K562 (cell line): ENCODE results near the gene PRKAG1. TPM values are rescaled to one million over a fixed set of nuclear protein-coding genes. Genes with fewer than 3 reads are reported as not detected.

ENCODE experiments used
- ATAC-seq: fragments of 200-7000 bp; cut with Tn5 transposase; 3 replicates; pipeline ENCODE4 v1.9.1; 2020; ENCODE audit warnings: moderate library complexity
- BruUV-seq: library from RNA; stranded (reverse); fragments of 400-500 nt; replicated peaks from 2 replicates; lab custom pipeline; 2021; lab: Mats Ljungman, UMichigan
- CTCF ChIA-PET: fragments of 300-600 bp; formaldehyde crosslinking; extraction: SDS; loops from one replicate; lab custom pipeline; 2021; ENCODE audit warnings: low intra/inter-chr PET ratio; lab: Yijun Ruan, JAX
- POLR2A ChIA-PET: fragments of 300-600, 350-650 bp; sonication (Branson Sonifier 250); formaldehyde crosslinking; extraction: SDS; loops from one replicate; lab custom pipeline; 2021; ENCODE audit warnings: antibody characterized with exemption, inconsistent platforms; lab: Yijun Ruan, JAX
- DNase-seq, 4 experiments: peaks; one replicate each; pipeline versions ENCODE4 v3.0.0 to v3.0.0-alpha.2; 2011 to 2018; ENCODE audit warnings: low spot score in 3 of 4, mixed read lengths in 3 of 4; ENCODE audit errors: extremely low read depth in 1 of 4
- FAIRE-seq: peaks from 2 replicates; lab custom pipeline; 2011; peaks lifted over from hg19 to GRCh38; lab: Jason Lieb, UNC
- H2AFZ ChIP-seq: 2 replicates; pipeline ENCODE4 v1.6.0; 2011; ENCODE audit warnings: low read depth, low read length, control low read depth, inconsistent platforms
- H3K27ac ChIP-seq: fragments of 200-600 bp; 3 replicates; pipeline ENCODE4 v1.8.0; 2011; ENCODE audit warnings: low read depth, mild to moderate bottlenecking, control low read depth, inconsistent platforms, low read length, moderate library complexity, mixed read lengths; ENCODE audit errors: extremely low read depth
- H3K27me3 ChIP-seq, 2 experiments: fragments of 300-600 bp in 1 of 2; 2 replicates in 1 of 2; 3 replicates in 1 of 2; pipeline versions ENCODE4 v1.6.0 to v1.8.0; 2011; ENCODE audit warnings: inconsistent platforms in 2 of 2, low read length in 2 of 2, mild to moderate bottlenecking in 1 of 2, mixed read lengths in 1 of 2, moderate library complexity in 1 of 2; ENCODE audit not compliant: control insufficient read depth in 2 of 2, insufficient read depth in 2 of 2
- H3K36me3 ChIP-seq: fragments of 300-600 bp; 3 replicates; pipeline ENCODE4 v1.8.0; 2011; ENCODE audit warnings: mild to moderate bottlenecking, low read length, inconsistent platforms; ENCODE audit not compliant: control insufficient read depth, insufficient read depth
- H3K4me1 ChIP-seq, 2 experiments: fragments of 200-600 bp in 1 of 2; replicated peaks in 1 of 2; 2 replicates in 1 of 2; 3 replicates in 1 of 2; pipeline versions ENCODE4 v1.5.1 to v1.8.0; 2011; ENCODE audit warnings: inconsistent platforms in 2 of 2, low read length in 2 of 2, mild to moderate bottlenecking in 1 of 2, mixed read lengths in 1 of 2, moderate library complexity in 1 of 2; ENCODE audit not compliant: control insufficient read depth in 2 of 2, insufficient read depth in 2 of 2
- H3K4me2 ChIP-seq: 2 replicates; pipeline ENCODE4 v1.6.1; 2011; ENCODE audit warnings: low read length, control low read depth, inconsistent platforms, mixed read lengths; ENCODE audit not compliant: insufficient read depth
- H3K4me3 ChIP-seq: fragments of 200-600 bp; sonication (generic), shearing (Covaris generic); 2 replicates; pipeline ENCODE4 v1.5.1; 2016; ENCODE audit warnings: control low read depth, inconsistent platforms
- H3K79me2 ChIP-seq: fragments of 200-600 bp; 3 replicates; pipeline ENCODE4 v1.8.0; 2011; ENCODE audit warnings: low read length, inconsistent platforms; ENCODE audit not compliant: control insufficient read depth, insufficient read depth
- H3K9ac ChIP-seq, 2 experiments: 2 replicates each; pipeline versions ENCODE4 v1.6.0 to v1.6.1; 2011; ENCODE audit warnings: low read depth in 2 of 2, low read length in 2 of 2, control low read depth in 1 of 2, inconsistent platforms in 1 of 2, mild to moderate bottlenecking in 1 of 2, mixed read lengths in 1 of 2; ENCODE audit not compliant: insufficient read depth in 1 of 2
- H3K9me1 ChIP-seq: one replicate; pipeline ENCODE4 v1.6.0; 2011; ENCODE audit warnings: inconsistent platforms, mild to moderate bottlenecking, low read length, moderate library complexity; ENCODE audit not compliant: control insufficient read depth, insufficient read depth
- H3K9me3 ChIP-seq: replicated peaks from 2 replicates; pipeline ENCODE4 v1.5.1; 2011; ENCODE audit warnings: low read depth, low read length, inconsistent platforms; ENCODE audit not compliant: control insufficient read depth, insufficient read depth
- H4K20me1 ChIP-seq: replicated peaks from 2 replicates; pipeline ENCODE4 v1.6.1; 2011; ENCODE audit warnings: low read length, inconsistent platforms, mixed read lengths; ENCODE audit not compliant: control insufficient read depth, insufficient read depth
- EP300 ChIP-seq: IDR thresholded peaks from 2 replicates; pipeline ENCODE4 v1.6.1; 2012; ENCODE audit warnings: low read length, improper control_type of control experiment
- POLR2G ChIP-seq: fragments of 200-400 bp; formaldehyde crosslinking; IDR thresholded peaks from 2 replicates; pipeline ENCODE4 v1.6.1; 2017; ENCODE audit warnings: low read depth, mild to moderate bottlenecking, antibody characterized with exemption, low read length, moderate library complexity
- ZZZ3 ChIP-seq: fragments of 450-650 bp; IDR thresholded peaks from 2 replicates; pipeline ENCODE4 v1.6.1; 2016; ENCODE audit warnings: antibody characterized with exemption, mild to moderate bottlenecking, moderate library complexity
- whole genome bisulfite sequencing: fragments of 100-300 bp; shearing (Covaris generic); methylation state at CpG from one replicate; pipeline ENCODE4 v1.1.6; 2016; ENCODE audit warnings: low coverage, mixed read lengths; ENCODE audit not compliant: insufficient coverage; ENCODE audit errors: missing lambda C conversion rate; 5-methylcytosine and 5-hydroxymethylcytosine counted together
- in situ Hi-C: fragments of 300-500 bp; cut with MboI; formaldehyde crosslinking; loops from 4 replicates; pipeline ENCODE4 v1.15.0; 2018; ENCODE audit warnings: inconsistent platforms, mixed read lengths
- intact Hi-C: fragments of 100-400 bp; cut with micrococcal nuclease; formaldehyde crosslinking; loops from 2 replicates; pipeline ENCODE4 v1.14.2; 2022
- polyA plus RNA-seq, 8 experiments: library from polyadenylated mRNA; depleted of rRNA in 4 of 8; stranded (reverse) in 5 of 8; unstranded in 3 of 8; fragments of >200 nt; fragmentation: Nextera tagmentation in 2 of 8; fragmentation: Illumina TruSeq in 1 of 8; extraction: Ambion mirVana in 2 of 8; extraction: Trizol in 1 of 8; gene quantifications; 2 replicates each; pipeline versions ENCODE4 v1.2.1 to v1.2.3, GENCODE V29; 2011 to 2014; ENCODE audit warnings: inconsistent platforms in 1 of 8, missing spikeins in 1 of 8
- total RNA-seq, 7 experiments: library from RNA; depleted of rRNA in 6 of 7; stranded (reverse); fragments of >200 nt in 6 of 7; fragmentation: Illumina TruSeq in 2 of 7; extraction: Trizol in 2 of 7; gene quantifications; 2 replicates each; pipeline versions ENCODE4 v1.2.1 to v1.2.3, GENCODE V29; 2011 to 2021; ENCODE audit warnings: low replicate concordance in 1 of 7
- TF ChIP-seq, protein P1 (sequence below): sonication (generic); formaldehyde crosslinking; IDR thresholded peaks from 2 replicates; pipeline ENCODE4 v1.8.1; 2022; ENCODE audit warnings: missing genetic modification reagents
- TF ChIP-seq, protein P2 (sequence below): sonication (generic); formaldehyde crosslinking; IDR thresholded peaks from 2 replicates; pipeline ENCODE4 v1.8.0; 2022; ENCODE audit warnings: mild to moderate bottlenecking, missing genetic modification reagents

Gene PRKAG1
- total and polyA plus RNA-seq, 9 of the 15 experiments (the other 6 are each of a cell fraction or from before 2014, with no cell fraction given), result 51.1 to 126 (median 79.1) TPM

DNA sequence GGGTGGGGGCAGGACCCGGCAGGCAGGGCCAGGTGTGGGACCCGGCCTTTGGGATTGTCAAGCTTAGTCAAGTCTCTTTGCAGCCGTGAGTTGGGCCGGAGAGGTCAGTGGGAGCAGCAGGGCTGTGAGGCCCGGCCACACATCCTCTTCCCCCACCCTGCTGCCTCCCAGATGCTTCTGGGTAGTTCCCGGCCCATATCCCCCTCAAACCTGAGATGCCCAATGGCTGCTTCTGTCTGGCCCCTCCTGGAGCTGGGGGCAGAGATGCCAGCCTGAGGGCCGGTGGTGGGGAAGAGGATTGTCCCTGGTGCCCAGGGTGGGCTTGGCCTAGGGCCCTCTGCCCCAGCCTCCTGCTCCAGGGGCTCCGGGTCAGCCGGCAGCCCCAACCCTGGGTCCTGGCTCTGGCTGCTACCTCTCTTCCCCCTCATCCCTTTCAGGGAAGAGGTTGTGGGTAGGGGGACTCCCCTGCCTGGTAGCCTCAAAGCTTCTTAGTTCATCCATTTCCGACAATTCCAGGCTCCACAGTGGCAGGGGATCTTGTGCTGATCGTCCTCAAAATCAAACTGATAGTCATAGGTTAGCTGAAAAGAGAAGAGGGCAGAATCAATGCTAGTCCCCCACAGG, 2.8 kb upstream of the PRKAG1 start:
- no peak overlapping the region for H3K4me2 ChIP-seq
- no peaks in the 10 kb centered on the region for H3K9me1 ChIP-seq
- H3K9me3 ChIP-seq, result no peaks in the 10 kb centered on the region
- 0 out of 4 replicates have a peak overlapping the region, but pooled peaks of 1 of the 2 experiments have one; percentile 21 for H3K9ac ChIP-seq
- DNase-seq (no peak), ATAC-seq (no peak)
- CTCF ChIA-PET, result no interaction called here
- no peak overlapping the region for H3K27ac ChIP-seq
- no peaks in the 10 kb centered on the region for H3K27me3 ChIP-seq
- intact Hi-C loops, result no loop called here
- H2AFZ ChIP-seq, result no peak overlapping the region
- 89% methylated on average over 2 of the region's 11 CpGs for WGBS
- H3K4me3 ChIP-seq, result no peak overlapping the region
- TF ChIP-seq, protein P1, sequence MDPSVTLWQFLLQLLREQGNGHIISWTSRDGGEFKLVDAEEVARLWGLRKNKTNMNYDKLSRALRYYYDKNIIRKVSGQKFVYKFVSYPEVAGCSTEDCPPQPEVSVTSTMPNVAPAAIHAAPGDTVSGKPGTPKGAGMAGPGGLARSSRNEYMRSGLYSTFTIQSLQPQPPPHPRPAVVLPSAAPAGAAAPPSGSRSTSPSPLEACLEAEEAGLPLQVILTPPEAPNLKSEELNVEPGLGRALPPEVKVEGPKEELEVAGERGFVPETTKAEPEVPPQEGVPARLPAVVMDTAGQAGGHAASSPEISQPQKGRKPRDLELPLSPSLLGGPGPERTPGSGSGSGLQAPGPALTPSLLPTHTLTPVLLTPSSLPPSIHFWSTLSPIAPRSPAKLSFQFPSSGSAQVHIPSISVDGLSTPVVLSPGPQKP (CRISPR knock-in tag), result no peak
- TF ChIP-seq, protein P2, sequence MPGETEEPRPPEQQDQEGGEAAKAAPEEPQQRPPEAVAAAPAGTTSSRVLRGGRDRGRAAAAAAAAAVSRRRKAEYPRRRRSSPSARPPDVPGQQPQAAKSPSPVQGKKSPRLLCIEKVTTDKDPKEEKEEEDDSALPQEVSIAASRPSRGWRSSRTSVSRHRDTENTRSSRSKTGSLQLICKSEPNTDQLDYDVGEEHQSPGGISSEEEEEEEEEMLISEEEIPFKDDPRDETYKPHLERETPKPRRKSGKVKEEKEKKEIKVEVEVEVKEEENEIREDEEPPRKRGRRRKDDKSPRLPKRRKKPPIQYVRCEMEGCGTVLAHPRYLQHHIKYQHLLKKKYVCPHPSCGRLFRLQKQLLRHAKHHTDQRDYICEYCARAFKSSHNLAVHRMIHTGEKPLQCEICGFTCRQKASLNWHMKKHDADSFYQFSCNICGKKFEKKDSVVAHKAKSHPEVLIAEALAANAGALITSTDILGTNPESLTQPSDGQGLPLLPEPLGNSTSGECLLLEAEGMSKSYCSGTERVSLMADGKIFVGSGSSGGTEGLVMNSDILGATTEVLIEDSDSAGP (CRISPR knock-in tag), result no peak
- TF ChIP-seq ZZZ3 (no peak), POLR2G (peak; percentile 53; the same call in 1 of the 2 replicates), EP300 (no peak)
- TF ChIP-seq, all 486 proteins: peak for 1
- POLR2A ChIA-PET, result interaction anchor here (0.6 to 6.8 kb wide), 2 partner anchors 14 to 214 kb away, joined by 3 to 78 read pairs; no protein-coding TSS in a partner anchor
- no peak for FAIRE-seq
- Histone ChIP-seq H4K20me1 (0 out of 2 replicates have a peak, but pooled peaks cover 5% of the 10 kb centered on the region), H3K79me2 (peaks cover 20% of the 10 kb centered on the region), H3K4me1 (peaks cover 30 to 31% of the 10 kb centered on the region in 2 experiments), H3K36me3 (peaks cover 68% of the 10 kb centered on the region)
- in situ Hi-C loops, result no loop called here
- BruUV-seq, result no TSS peak
